Activated CD4-positive, alpha-beta T cell treated with anti-CD3 and anti-CD28 coated beads for 36 hours (primary cell): ENCODE measurements around the gene ARNT2. TPM values are rescaled to one million over a fixed set of nuclear protein-coding genes. Genes with fewer than 3 reads are reported as not detected.

Source experiments
- ATAC-seq: fragments of 200-7000 bp; cut with Tn5 transposase; one replicate; pipeline ENCODE4 v1.10.0; 2021; ENCODE audit warnings: mild to moderate bottlenecking, moderate library complexity
- CTCF ChIA-PET: fragments of 350-600 bp; sonication (Branson Sonifier 250); formaldehyde crosslinking; loops from one replicate; lab custom pipeline; 2021; ENCODE audit warnings: antibody characterized with exemption; lab: Charles Lee
- POLR2A ChIA-PET: fragments of 350-600 bp; sonication (Branson Sonifier 250); formaldehyde crosslinking; loops from one replicate; lab custom pipeline; 2021; ENCODE audit warnings: antibody characterized with exemption, inconsistent platforms; lab: Charles Lee
- DNase-seq: peaks from one replicate; pipeline ENCODE4 v3.0.0-alpha.2; 2020
- H3K27ac Mint-ChIP-seq: one replicate; pipeline ENCODE4 v1.8.0; 2021; ENCODE audit warnings: mixed read lengths
- H3K27me3 Mint-ChIP-seq: one replicate; pipeline ENCODE4 v1.8.0; 2021; ENCODE audit warnings: mixed read lengths
- H3K36me3 Mint-ChIP-seq: one replicate; pipeline ENCODE4 v1.8.0; 2021; ENCODE audit warnings: low read depth, mixed read lengths
- H3K4me1 Mint-ChIP-seq: one replicate; pipeline ENCODE4 v1.8.0; 2021; ENCODE audit warnings: mixed read lengths
- H3K4me3 Mint-ChIP-seq: one replicate; pipeline ENCODE4 v1.8.0; 2021; ENCODE audit warnings: mild to moderate bottlenecking, moderate library complexity, mixed read lengths
- H3K9me3 Mint-ChIP-seq: one replicate; pipeline ENCODE4 v1.8.0; 2021; ENCODE audit warnings: low read depth, mixed read lengths
- intact Hi-C, 2 experiments: fragments of 100-400 bp; cut with DNase I in 1 of 2; cut with micrococcal nuclease in 1 of 2; formaldehyde crosslinking; loops; one replicate each; pipeline versions ENCODE4 v1.14.2 to v1.15.1; 2022 to 2024; cut with DNase I, micrococcal nuclease
- total RNA-seq, 2 experiments: library from RNA; stranded (reverse); gene quantifications; one replicate each; pipeline ENCODE4 v1.2.3, GENCODE V29; 2021

The ARNT2 gene
- under 1 TPM; 0.05 to 0.19 TPM for total RNA-seq

- intact Hi-C loops, result no loop called here
- ChIA-PET POLR2A (no interaction called here), CTCF (no interaction called here)
- H3K9me3 Mint-ChIP-seq, result no peaks in the 10 kb centered on the region
- H3K27me3 Mint-ChIP-seq, result peaks cover 57% of the 10 kb centered on the region
- peak; percentile 7 for DNase-seq
- no peaks in the 10 kb centered on the region for H3K36me3 Mint-ChIP-seq
- no peak within 1 kb of the TSS for H3K27ac Mint-ChIP-seq
- ATAC-seq, result peak; percentile 19
- no peak within 1 kb of the TSS for H3K4me3 Mint-ChIP-seq
- peaks cover 6% of the 10 kb centered on the region for H3K4me1 Mint-ChIP-seq
Observed at GRCh38 chr15:80404057-80404760, at the start of gene ARNT2. ARNT2 (plus strand) TSS chr15:80404382; CDS start chr15:80404516, 134 bp downstream.

DNA sequence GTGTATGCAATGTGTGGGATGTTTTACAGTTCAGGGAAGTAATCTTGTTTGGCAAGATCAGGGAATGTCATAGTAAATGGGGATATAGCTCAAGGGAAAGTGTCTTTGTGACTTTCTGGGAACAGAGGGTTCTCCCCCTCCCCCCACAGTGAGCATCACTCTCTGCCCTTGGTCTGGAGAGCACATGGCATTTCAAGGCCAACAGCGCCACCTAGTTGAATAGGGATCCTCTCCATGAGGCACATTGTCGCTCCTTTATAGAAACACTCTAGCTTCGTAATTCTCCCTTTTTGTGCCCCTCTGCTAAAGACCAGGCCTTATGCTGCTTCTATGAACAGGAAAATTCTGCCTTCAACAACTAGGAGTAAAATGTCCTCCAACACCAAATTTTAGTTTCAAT is 37.1 kb upstream of the ARNT2 start:
- CTCF ChIA-PET, result no interaction called here
- peak; percentile 27 for DNase-seq
- no peaks in the 10 kb centered on the region for H3K4me1 Mint-ChIP-seq

DNA sequence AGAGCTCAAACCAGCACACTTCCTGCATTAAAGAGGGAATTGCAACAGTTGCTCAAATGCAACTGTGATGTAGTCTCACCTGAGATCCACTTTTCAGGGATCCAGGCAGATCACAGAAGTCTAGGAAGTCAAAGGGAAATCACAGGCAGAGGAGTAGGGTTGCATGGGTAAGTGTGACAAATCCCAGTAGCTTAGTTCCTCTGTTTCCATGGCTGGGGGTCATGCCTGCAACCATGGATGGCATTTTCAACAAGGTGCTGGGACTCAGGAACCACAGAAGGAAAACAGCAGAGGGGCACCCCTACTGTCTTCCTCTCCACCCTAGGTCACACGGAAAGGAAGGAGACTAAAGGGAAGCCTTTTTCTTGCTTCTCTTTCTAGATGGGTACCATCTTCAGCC is 36.5 kb upstream of the ARNT2 start:
- Mint-ChIP-seq H3K4me3 (no peak overlapping the region), H3K27ac (no peak overlapping the region), H3K9me3 (peaks cover 28% of the 10 kb centered on the region), H3K36me3 (no peaks in the 10 kb centered on the region), H3K27me3 (peaks cover 8% of the 10 kb centered on the region), H3K4me1 (no peaks in the 10 kb centered on the region)
- DNase-seq (no peak), ATAC-seq (no peak)
- CTCF ChIA-PET, result no interaction called here
- intact Hi-C loops, result no loop called here
- POLR2A ChIA-PET, result no interaction called here

More for the DNA sequence above, 37.1 kb upstream of the ARNT2 start:
- no peak for ATAC-seq
- POLR2A ChIA-PET, result no interaction called here
- intact Hi-C loops, result no loop called here
- no peak overlapping the region for H3K4me3 Mint-ChIP-seq
- no peaks in the 10 kb centered on the region for H3K36me3 Mint-ChIP-seq
- H3K27me3 Mint-ChIP-seq, result peaks cover 8% of the 10 kb centered on the region
- no peak overlapping the region for H3K27ac Mint-ChIP-seq
- H3K9me3 Mint-ChIP-seq, result peaks cover 28% of the 10 kb centered on the region

DNA sequence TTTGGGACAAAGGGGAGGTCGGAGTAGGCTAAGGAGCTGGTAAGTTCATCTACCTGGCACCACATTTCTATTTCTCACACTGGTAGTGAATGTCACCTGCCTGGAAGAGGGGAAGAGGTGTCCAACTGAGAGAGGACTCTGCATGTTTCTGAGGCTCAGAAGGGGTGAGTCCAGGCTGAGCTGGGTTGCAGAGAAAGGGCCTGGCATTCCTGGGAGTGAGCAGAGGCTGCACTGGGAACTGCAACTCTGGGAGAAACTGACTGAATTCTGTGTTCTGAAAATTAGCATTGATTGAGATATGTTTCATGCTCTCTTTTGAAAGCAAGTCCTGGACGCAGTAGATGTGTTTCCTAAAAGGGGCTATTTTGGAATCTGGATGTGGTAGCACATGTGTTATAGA is 32.3 kb upstream of the ARNT2 start:
- H3K36me3 Mint-ChIP-seq, result no peaks in the 10 kb centered on the region
- intact Hi-C loops, result no loop called here
- H3K27me3 Mint-ChIP-seq, result peaks cover 6% of the 10 kb centered on the region
- H3K9me3 Mint-ChIP-seq, result peaks cover 19% of the 10 kb centered on the region
- ChIA-PET CTCF (no interaction called here), POLR2A (no interaction called here)
- no peaks in the 10 kb centered on the region for H3K4me1 Mint-ChIP-seq
- no peak overlapping the region for H3K4me3 Mint-ChIP-seq
- no peak overlapping the region for H3K27ac Mint-ChIP-seq
- ATAC-seq, result no peak
- DNase-seq, result no peak

DNA sequence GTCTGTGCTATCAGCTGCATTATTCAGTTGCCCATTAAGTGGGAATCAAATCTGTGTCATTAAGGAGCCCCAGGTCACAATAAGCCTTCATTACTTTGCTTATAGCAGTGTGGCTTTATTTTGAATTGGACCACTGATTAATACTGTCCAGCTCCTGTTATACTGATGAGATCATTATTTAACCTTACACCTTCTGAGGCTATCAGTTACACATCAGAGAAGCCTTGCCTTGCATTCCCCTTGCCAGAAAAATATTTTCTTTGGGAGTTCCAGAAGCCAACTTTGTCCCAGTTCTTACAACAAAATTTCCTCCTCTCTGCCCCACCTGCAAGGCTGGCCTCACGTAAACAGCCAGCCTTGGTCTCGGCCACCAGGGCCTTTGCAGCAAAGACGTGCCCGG is 29.7 kb upstream of the ARNT2 start:
- peaks cover under 1% of the 10 kb centered on the region for H3K9me3 Mint-ChIP-seq
- no peaks in the 10 kb centered on the region for H3K36me3 Mint-ChIP-seq
- intact Hi-C loops, result no loop called here

DNA sequence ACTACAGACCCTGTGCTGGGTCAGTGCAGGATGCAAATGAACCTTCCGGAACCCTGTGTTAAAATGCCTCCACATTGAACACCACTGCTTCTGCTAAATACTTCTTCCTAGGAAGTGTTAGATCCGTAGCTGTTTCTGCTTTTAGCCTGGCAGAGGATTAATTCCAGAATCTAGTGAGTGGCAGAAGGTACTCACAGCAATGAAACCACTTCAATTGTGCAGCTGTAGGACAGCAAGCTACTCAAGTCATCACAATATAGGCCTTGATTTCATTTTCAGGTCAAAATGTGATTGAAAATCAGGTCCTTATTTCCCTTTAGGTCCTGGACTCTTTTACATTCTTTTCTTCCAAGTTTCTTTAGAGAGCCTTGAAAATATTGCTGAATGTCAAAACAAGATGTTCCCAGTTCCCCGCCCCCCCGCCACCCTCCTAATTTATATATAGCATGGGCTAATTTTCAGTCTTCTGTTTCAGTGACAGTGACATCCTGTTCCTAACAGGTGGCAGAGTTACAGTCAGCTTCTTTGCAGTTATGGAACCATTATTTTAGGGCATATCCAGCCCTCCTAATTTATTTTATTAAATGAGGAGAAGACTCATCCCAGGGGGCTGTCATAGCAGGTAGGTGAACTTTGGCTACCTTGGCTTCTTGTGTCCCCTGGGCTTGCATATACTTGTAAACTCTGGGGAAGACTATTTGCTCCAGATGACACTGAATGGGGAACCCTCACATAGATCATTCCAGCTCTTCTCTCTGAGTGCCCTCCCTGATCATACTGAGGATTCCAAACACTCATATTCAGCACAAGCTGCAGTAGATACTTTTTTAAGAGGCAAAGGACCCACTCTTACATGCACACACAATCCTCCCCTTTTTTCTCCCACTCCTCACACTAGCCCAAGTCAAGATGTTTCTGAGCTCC is 28.0 kb upstream of the ARNT2 start:
- no peaks in the 10 kb centered on the region for H3K36me3 Mint-ChIP-seq
- ChIA-PET POLR2A (no interaction called here), CTCF (interaction anchor here (0.6 kb wide), 2 partner anchors 249 to 356 kb away, joined by 3 read pairs; no protein-coding TSS in a partner anchor)
- intact Hi-C loops, result no loop called here
- no peaks in the 10 kb centered on the region for H3K9me3 Mint-ChIP-seq
- ATAC-seq (no peak), DNase-seq (no peak)
- no peak overlapping the region for H3K4me3 Mint-ChIP-seq
- H3K27ac Mint-ChIP-seq, result no peak overlapping the region
- peaks cover 11% of the 10 kb centered on the region for H3K27me3 Mint-ChIP-seq
- no peaks in the 10 kb centered on the region for H3K4me1 Mint-ChIP-seq

More for the DNA sequence above, 29.7 kb upstream of the ARNT2 start:
- ChIA-PET POLR2A (no interaction called here), CTCF (no interaction called here)
- peaks cover 6% of the 10 kb centered on the region for H3K27me3 Mint-ChIP-seq
- H3K27ac Mint-ChIP-seq, result no peak overlapping the region
- no peak for ATAC-seq
- DNase-seq, result no peak
- no peaks in the 10 kb centered on the region for H3K4me1 Mint-ChIP-seq
- H3K4me3 Mint-ChIP-seq, result no peak overlapping the region

DNA sequence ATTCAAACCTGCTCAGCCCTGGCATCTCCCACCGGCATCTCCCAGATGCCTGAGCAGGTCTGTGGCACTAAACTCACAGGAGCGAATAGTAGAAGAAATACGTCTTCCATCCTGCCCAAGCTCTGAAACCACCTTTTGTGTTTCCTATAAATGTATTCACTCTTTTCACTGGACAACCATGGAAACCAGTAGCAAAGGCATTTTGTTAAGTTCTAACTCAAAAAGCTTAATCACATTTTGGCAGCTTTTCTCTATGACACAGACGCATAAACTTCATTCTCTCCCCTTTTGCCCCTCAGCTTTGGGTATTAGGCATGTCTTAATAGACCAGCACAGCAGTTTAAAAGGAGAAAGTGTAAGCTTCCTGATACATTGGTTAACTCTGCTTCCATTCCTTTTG is 24.5 kb upstream of the ARNT2 start:
- Mint-ChIP-seq H3K27ac (no peak overlapping the region), H3K27me3 (peaks cover 10% of the 10 kb centered on the region), H3K36me3 (no peaks in the 10 kb centered on the region), H3K9me3 (no peaks in the 10 kb centered on the region), H3K4me3 (no peak overlapping the region), H3K4me1 (no peaks in the 10 kb centered on the region)
- DNase-seq (no peak), ATAC-seq (no peak)
- ChIA-PET POLR2A (no interaction called here), CTCF (no interaction called here)
- intact Hi-C loops, result no loop called here

GRCh38 chr15:80380154-80380553 is 24.0 kb upstream of the ARNT2 start:
- no peak for ATAC-seq
- Mint-ChIP-seq H3K9me3 (no peaks in the 10 kb centered on the region), H3K36me3 (no peaks in the 10 kb centered on the region), H3K27me3 (peaks cover 10% of the 10 kb centered on the region), H3K27ac (no peak overlapping the region), H3K4me1 (no peaks in the 10 kb centered on the region), H3K4me3 (no peak overlapping the region)
- ChIA-PET POLR2A (no interaction called here), CTCF (no interaction called here)
- DNase-seq, result no peak
- intact Hi-C loops, result no loop called here

GRCh38 chr15:80382285-80382684 is 21.9 kb upstream of the ARNT2 start:
- intact Hi-C loops, result no loop called here
- POLR2A ChIA-PET, result no interaction called here
- H3K27ac Mint-ChIP-seq, result no peak overlapping the region
- CTCF ChIA-PET, result no interaction called here
- DNase-seq, result no peak
- no peak for ATAC-seq
- no peaks in the 10 kb centered on the region for H3K9me3 Mint-ChIP-seq
- no peaks in the 10 kb centered on the region for H3K4me1 Mint-ChIP-seq
- peaks cover 13% of the 10 kb centered on the region for H3K27me3 Mint-ChIP-seq
- H3K36me3 Mint-ChIP-seq, result no peaks in the 10 kb centered on the region
- H3K4me3 Mint-ChIP-seq, result no peak overlapping the region

GRCh38 chr15:80384432-80384831 is 19.8 kb upstream of the ARNT2 start:
- DNase-seq, result no peak
- Mint-ChIP-seq H3K36me3 (no peaks in the 10 kb centered on the region), H3K9me3 (no peaks in the 10 kb centered on the region), H3K27ac (no peak overlapping the region), H3K4me1 (no peaks in the 10 kb centered on the region), H3K4me3 (no peak overlapping the region), H3K27me3 (peaks cover 13% of the 10 kb centered on the region)
- ATAC-seq, result no peak
- ChIA-PET CTCF (no interaction called here), POLR2A (no interaction called here)
- intact Hi-C loops, result no loop called here

DNA sequence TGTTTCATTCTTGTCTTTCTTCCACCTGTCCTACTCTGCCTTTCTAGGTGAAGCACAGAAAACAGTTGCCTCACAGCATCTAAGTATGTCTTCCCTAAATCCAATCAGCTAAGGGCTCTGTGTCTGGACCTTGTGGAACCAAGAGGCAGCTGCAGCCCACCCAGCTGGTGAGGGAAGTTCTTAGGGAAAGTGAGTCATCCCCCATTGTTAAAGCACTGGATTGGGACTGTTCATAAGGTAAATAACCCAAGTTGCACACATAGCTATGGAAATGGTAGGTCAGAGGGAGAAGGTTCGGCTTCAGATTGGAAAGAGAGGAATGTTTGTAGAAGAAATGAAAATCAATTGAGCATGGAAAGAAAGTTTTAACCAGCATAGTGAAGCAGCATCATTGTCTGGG is 18.0 kb upstream of the ARNT2 start:
- no peaks in the 10 kb centered on the region for H3K9me3 Mint-ChIP-seq
- DNase-seq (no peak), ATAC-seq (no peak)
- ChIA-PET CTCF (interaction anchor here (1.2 kb wide), 1 partner anchor 1048 kb away, joined by 3 read pairs; no protein-coding TSS in a partner anchor), POLR2A (no interaction called here)
- intact Hi-C loops, result no loop called here
- H3K27ac Mint-ChIP-seq, result no peak overlapping the region
- H3K36me3 Mint-ChIP-seq, result no peaks in the 10 kb centered on the region
- no peak overlapping the region for H3K4me3 Mint-ChIP-seq
- peaks cover 14% of the 10 kb centered on the region for H3K27me3 Mint-ChIP-seq
- H3K4me1 Mint-ChIP-seq, result no peaks in the 10 kb centered on the region

GRCh38 chr15:80388326-80388725 is 15.9 kb upstream of the ARNT2 start:
- DNase-seq, result no peak
- Mint-ChIP-seq H3K9me3 (no peaks in the 10 kb centered on the region), H3K4me1 (no peaks in the 10 kb centered on the region), H3K27me3 (peaks cover 8% of the 10 kb centered on the region), H3K36me3 (no peaks in the 10 kb centered on the region), H3K27ac (no peak overlapping the region), H3K4me3 (no peak overlapping the region)
- no peak for ATAC-seq
- intact Hi-C loops, result no loop called here
- CTCF ChIA-PET, result interaction anchor here (0.7 kb wide), 1 partner anchor 176 kb away, joined by 4 read pairs; no protein-coding TSS in a partner anchor
- POLR2A ChIA-PET, result no interaction called here
